Upper lobe of left lung (tissue), 4 donors: ENCODE data around the gene CTNNA1.

Experiments
- EP300 ChIP-seq, 4 donors: sonication (generic); formaldehyde crosslinking; IDR thresholded peaks; one replicate each; pipeline ENCODE4 v1.5.1; 2017; ENCODE audit warnings: antibody characterized with exemption in 4 of 4, control low read depth in 2 of 4
- POLR2A ChIP-seq, 4 donors: fragments of 450-650 bp; IDR thresholded peaks; one replicate each; pipeline ENCODE4 v1.5.1; 2016 to 2017; ENCODE audit warnings: antibody characterized with exemption in 4 of 4, mild to moderate bottlenecking in 2 of 4
- POLR2AphosphoS5 ChIP-seq, 2 donors: sonication (generic); formaldehyde crosslinking; IDR thresholded peaks; one replicate each; pipeline ENCODE4 v1.5.1; 2017; ENCODE audit warnings: antibody characterized with exemption in 2 of 2
- TF ChIP-seq, protein P1 (sequence below), 6 experiments: fragments of 450-650 bp in 4 of 6; fragments of 200-600 bp in 2 of 6; sonication (generic) in 2 of 6; IDR thresholded peaks; one replicate each; pipeline ENCODE4 v1.5.1; 2016 to 2019; ENCODE audit warnings: antibody characterized with exemption in 6 of 6

DNA sequence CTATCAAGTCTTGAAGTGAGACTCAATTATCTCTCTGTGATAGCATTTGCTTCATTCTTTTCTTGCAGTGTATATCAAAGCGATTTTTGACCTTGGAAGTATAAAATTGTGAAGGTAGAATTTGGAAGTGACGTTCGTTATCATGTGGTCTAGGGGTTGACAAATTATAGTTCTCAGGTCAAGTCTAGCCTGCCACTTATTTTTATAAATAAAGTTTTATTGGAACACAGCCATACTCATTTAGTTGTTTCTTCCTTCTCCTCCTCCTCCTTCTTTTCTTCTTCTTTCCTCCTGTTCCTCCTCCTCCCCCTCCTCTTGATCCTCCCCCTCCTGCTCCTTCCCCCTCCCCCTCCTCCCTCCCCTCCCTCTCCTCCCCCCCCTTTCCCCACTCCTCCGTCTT is 83.9 kb downstream of the CTNNA1 start:
- TF ChIP-seq, protein P1, sequence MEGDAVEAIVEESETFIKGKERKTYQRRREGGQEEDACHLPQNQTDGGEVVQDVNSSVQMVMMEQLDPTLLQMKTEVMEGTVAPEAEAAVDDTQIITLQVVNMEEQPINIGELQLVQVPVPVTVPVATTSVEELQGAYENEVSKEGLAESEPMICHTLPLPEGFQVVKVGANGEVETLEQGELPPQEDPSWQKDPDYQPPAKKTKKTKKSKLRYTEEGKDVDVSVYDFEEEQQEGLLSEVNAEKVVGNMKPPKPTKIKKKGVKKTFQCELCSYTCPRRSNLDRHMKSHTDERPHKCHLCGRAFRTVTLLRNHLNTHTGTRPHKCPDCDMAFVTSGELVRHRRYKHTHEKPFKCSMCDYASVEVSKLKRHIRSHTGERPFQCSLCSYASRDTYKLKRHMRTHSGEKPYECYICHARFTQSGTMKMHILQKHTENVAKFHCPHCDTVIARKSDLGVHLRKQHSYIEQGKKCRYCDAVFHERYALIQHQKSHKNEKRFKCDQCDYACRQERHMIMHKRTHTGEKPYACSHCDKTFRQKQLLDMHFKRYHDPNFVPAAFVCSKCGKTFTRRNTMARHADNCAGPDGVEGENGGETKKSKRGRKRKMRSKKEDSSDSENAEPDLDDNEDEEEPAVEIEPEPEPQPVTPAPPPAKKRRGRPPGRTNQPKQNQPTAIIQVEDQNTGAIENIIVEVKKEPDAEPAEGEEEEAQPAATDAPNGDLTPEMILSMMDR (IDR thresholded peaks at IDR 0.05): no peak
- TF ChIP-seq POLR2AphosphoS5 (IDR thresholded peaks at IDR 0.05) (no peak), POLR2A (IDR thresholded peaks at IDR 0.05) (no peak), EP300 (IDR thresholded peaks at IDR 0.05) (no peak)
